ENCODE data around the gene CNGA2.

DNA sequence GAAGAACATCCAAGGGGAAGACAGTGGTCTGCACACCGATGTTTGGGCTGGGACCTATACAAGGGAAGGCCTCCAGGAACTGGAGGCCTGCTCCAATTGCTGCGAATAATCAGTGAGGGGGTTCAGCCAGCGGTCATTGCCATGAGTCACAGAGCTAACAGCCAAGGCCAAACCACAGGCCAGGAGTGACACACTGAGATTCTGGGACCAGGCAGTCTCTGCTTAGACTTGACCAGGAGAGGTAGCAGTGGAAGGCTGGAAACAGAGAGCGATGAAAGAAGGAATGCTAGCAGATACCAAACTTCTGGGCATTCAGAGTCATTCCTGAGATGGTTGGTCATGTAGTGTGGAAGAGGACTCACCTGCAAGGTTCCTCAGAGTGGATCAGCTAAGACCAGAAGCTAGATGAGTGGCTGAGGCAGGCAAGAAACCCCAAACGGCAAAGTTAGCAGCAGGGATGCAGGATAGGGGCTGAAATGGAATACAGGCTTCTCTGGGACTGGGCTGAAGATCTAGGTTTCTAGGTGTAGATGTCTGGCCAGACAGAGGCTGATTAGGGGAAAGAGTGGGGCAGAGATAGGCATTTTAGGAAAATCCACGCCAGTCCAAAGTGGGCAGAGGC lies 54.7 kb downstream of the CNGA2 start:
- TF ChIP-seq, protein P1, sequence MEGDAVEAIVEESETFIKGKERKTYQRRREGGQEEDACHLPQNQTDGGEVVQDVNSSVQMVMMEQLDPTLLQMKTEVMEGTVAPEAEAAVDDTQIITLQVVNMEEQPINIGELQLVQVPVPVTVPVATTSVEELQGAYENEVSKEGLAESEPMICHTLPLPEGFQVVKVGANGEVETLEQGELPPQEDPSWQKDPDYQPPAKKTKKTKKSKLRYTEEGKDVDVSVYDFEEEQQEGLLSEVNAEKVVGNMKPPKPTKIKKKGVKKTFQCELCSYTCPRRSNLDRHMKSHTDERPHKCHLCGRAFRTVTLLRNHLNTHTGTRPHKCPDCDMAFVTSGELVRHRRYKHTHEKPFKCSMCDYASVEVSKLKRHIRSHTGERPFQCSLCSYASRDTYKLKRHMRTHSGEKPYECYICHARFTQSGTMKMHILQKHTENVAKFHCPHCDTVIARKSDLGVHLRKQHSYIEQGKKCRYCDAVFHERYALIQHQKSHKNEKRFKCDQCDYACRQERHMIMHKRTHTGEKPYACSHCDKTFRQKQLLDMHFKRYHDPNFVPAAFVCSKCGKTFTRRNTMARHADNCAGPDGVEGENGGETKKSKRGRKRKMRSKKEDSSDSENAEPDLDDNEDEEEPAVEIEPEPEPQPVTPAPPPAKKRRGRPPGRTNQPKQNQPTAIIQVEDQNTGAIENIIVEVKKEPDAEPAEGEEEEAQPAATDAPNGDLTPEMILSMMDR (IDR thresholded peaks at IDR 0.05; ENCODE audit: insufficient read depth, low read length, poor library complexity, severe bottlenecking): no peak
- no peak for TF ChIP-seq EZH2phosphoT487 (conservative IDR thresholded peaks at IDR 0.05; ENCODE audit: low read length)
